Measurements from ENCODE around the gene ZCCHC24.
"Not testable (repeated sequence)": the region's sequence is repeated elsewhere in the genome, so short reads cannot be mapped to it uniquely, and the experiment has no call there.

ZCCHC24 gene

GRCh38 chr10:79332610-79333315 is 112.7 kb downstream of the ZCCHC24 start:
- not testable (repeated sequence) for DNase-seq (ENCODE audit: low read depth in 1 of 2, low spot score in 1 of 2)
